ENCODE results near the gene MT2A. TPM values are rescaled to one million over a fixed set of nuclear protein-coding genes. Genes with fewer than 3 reads are reported as not detected.

The MT2A gene
- total RNA-seq, 4 donors from 2014 or later = 301 to 1,668 (median 935) TPM

DNA sequence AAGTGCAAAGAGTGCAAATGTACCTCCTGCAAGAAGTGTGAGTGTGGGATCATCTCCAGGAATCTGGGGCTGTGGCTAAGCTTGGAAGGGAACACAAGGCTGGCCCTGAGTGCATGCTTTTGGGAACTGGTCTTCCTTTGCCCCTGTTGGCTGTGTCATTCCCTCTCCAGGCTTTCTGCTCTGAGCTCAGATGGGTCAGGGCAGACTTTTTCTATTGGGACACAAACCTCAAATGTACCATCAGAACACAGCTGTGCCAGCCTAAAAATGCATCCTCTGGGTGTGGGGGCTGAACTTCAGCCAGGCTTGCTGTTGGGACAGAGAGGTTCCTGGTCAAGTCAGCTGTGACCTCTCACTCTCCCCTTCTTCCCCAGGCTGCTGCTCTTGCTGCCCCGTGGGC lies 44.2 kb downstream of the MT2A start:
- TF ChIP-seq, protein P1, sequence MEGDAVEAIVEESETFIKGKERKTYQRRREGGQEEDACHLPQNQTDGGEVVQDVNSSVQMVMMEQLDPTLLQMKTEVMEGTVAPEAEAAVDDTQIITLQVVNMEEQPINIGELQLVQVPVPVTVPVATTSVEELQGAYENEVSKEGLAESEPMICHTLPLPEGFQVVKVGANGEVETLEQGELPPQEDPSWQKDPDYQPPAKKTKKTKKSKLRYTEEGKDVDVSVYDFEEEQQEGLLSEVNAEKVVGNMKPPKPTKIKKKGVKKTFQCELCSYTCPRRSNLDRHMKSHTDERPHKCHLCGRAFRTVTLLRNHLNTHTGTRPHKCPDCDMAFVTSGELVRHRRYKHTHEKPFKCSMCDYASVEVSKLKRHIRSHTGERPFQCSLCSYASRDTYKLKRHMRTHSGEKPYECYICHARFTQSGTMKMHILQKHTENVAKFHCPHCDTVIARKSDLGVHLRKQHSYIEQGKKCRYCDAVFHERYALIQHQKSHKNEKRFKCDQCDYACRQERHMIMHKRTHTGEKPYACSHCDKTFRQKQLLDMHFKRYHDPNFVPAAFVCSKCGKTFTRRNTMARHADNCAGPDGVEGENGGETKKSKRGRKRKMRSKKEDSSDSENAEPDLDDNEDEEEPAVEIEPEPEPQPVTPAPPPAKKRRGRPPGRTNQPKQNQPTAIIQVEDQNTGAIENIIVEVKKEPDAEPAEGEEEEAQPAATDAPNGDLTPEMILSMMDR (IDR thresholded peaks at IDR 0.05) = no peak
- ATAC-seq (ENCODE audit: low FRiP score) (no peak), DNase-seq (ENCODE audit: low spot score) (no peak)

DNA sequence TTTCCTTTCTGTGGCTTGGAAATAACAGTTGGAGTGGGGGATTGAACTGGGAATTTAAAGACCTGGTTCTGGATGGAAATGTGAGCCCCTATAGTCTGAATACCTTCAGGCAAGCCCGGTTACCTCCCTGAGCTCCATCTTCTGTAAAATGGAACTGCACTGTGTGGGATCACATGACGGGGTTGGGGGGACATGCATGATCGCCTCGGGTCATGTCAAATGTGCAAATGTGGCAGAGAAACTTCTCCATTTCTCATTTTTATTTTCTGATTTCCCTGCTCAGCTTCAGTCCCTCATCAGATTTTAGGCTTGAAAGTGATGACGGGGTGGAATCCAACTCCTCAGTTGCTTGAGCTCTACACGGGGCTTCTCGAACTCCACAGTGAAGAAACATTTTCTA lies 44.8 kb downstream of the MT2A start:
- no peak for DNase-seq (ENCODE audit: low spot score)
- no peak for ATAC-seq (ENCODE audit: low FRiP score)
- TF ChIP-seq, protein P1 (IDR thresholded peaks at IDR 0.05) = no peak

DNA sequence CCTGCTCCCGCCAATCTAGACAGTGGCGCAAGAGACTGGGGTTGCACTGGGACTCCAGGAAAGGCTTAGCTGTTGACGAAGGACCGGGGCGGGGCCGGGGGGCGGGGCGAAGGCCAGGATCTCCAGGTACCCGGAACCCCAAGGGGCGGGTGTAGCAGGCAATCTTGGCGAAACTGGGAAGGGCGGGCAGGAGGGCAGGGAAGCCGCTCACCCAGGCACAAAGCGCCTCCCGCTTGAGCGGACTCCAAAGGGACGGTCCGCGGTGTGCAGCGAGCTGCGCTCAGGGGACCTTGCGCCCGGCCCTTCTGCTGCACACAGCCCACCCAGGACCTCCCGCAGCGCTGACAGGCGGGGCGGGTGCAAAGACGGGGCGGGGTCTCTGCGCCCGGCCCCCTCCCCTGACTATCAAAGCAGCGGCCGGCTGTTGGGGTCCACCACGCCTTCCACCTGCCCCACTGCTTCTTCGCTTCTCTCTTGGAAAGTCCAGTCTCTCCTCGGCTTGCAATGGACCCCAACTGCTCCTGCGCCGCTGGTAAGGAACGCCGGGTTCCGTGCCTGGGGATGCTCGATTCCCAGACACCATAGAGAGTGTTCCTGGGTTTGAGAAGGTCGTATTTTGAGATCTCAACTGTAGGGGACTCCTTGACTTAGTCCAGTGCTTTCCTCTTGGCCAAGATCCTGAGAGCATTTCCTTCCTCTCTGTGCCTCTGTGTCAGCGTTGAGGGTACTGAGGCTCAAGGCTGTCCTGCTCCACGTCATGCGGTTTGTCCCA lies 49.4 kb downstream of the MT2A start, which contains the start of gene MT1F:
Gene MT1F, plus strand, starts transcription at position 405 of the 772 bp plus-strand sequence. Its CDS starts 100 bp downstream, at position 505.
- ATAC-seq (ENCODE audit: low FRiP score) = peak; percentile 90
- TF ChIP-seq, protein P1 (IDR thresholded peaks at IDR 0.05) = no peak
- peak; percentile 80 for DNase-seq (ENCODE audit: low spot score)

DNA sequence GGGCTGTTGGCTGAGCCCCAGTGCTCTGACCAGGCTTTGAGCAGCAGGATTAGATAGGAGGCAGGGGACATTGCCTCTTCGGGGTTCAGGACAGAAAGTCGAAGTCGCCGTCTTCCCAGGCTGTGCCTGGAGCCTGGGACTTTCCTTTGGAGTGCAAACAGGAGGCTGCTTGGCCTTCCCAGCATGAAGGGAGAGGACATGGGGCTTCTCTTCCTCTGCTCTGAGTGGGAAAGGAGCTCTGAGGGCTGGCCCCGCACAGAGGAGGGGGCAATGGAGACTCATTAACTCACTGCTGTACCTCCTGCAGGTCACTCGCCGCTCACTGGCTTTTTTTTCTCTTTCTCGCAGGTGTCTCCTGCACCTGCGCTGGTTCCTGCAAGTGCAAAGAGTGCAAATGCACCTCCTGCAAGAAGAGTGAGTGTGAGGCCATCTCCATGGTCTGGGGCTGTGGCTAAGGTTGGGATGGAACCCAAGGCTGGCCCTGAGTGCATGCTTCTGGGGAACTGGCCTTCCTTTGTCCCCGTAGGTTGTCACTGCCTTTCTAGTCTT lies 50.0 kb downstream of the MT2A start:
- TF ChIP-seq, protein P1 (IDR thresholded peaks at IDR 0.05) = no peak
- ATAC-seq (ENCODE audit: low FRiP score) (no peak), DNase-seq (ENCODE audit: low spot score) (no peak)

Other genes with a start within 250 kb of the MT2A start
- 100 to 1,000 TPM; 126 to 215 (median 162) TPM for gene AMFR, start 183.0 kb upstream of the MT2A start, total RNA-seq
- gene NUDT21, start 157.3 kb upstream of the MT2A start, total RNA-seq = 10 to 100 TPM; 41.6 to 53.4 (median 46.0) TPM
- 10 to 100 TPM; 19.1 to 58.2 (median 30.9) TPM for gene OGFOD1, start 157.0 kb upstream of the MT2A start, total RNA-seq
- 10 to 100 TPM; 21.9 to 51.9 (median 37.5) TPM for gene BBS2, start 88.6 kb upstream of the MT2A start, total RNA-seq
- not detected for gene MT4, start 43.5 kb upstream of the MT2A start, total RNA-seq
- not detected for gene MT3, start 19.1 kb upstream of the MT2A start, total RNA-seq
- 1,000 to 10,000 TPM in 2 of 4 donors, 100 to 1,000 TPM in 2; 386 to 3,925 (median 1,028) TPM for gene MT1E, start 17.2 kb downstream of the MT2A start, total RNA-seq
- gene MT1M, start 24.1 kb downstream of the MT2A start, total RNA-seq = 100 to 1,000 TPM in 2 of 4 donors, 10 to 100 TPM in 2; 43.1 to 339 (median 186) TPM
- 1,000 to 10,000 TPM in 1 of 4 donors, 100 to 1,000 TPM in 2, 10 to 100 TPM in 1; 88.4 to 1,854 (median 643) TPM for gene MT1A, start 30.1 kb downstream of the MT2A start, total RNA-seq
- gene MT1B, start 43.3 kb downstream of the MT2A start, total RNA-seq = not detected
- 100 to 1,000 TPM in 1 of 4 donors, 10 to 100 TPM in 2, 1 to 10 TPM in 1; 9.8 to 199 (median 43.6) TPM for gene MT1F, start 49.4 kb downstream of the MT2A start, total RNA-seq
- gene MT1G, start 59.5 kb downstream of the MT2A start, total RNA-seq = 1,000 to 10,000 TPM in 1 of 4 donors, 100 to 1,000 TPM in 1, 10 to 100 TPM in 2; 31.4 to 1,270 (median 197) TPM
- gene MT1H, start 61.2 kb downstream of the MT2A start, total RNA-seq = 10 to 100 TPM in 2 of 4 donors, not detected in 2; 11.9 to 23.3 TPM
- gene MT1X, start 73.9 kb downstream of the MT2A start, total RNA-seq = 1,000 to 10,000 TPM; 1,336 to 3,452 (median 1,838) TPM
- gene NUP93, start 121.5 kb downstream of the MT2A start, total RNA-seq = 10 to 100 TPM; 21.6 to 55.5 (median 37.7) TPM